ENCODE data around the gene CDC42EP4.

Gene CDC42EP4

DNA sequence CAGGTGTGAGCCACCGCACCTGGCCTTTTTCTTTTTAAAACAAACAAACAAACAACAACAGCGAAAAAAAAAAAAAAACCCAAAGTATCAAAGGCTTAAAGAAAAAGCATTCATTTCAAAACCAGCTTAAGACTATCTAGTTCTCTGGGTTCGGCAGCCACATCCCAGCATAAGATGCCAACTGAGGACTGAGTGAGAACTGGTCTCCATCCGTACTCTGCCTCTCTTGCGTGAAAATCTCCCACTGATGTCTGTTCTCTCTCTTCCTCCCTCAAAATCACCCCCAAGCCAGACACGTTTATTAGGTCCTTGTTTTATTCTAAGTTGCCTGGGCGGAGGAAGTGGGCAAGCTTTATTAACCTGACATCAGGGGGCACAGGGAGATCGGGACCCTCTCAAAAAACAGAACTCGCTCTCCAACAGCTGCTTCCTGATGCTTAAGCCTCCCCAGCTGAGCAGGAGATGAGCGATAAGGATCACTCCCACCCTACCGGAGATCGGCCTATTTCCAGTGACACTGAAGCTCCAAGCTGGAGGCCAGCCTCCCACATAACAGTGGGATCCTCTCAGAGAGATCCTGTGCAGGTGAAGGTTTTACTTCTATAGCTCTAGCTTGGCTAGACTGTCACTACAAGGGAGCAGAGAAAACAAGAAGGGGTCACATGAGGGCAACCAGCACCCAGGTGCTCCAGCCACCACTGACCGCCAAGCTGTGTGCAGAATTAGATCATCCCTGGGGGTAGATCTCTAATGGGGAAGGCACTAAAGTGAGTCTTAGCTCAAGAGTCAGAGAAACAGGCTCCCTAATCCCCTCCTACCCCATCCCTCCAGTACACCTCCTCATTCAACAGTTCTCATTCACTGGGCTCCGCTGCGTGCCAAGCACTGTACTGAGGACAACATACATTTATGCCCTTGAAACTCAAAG, 13.6 kb downstream of the CDC42EP4 start:
- no peak for DNase-seq (ENCODE audit: low read depth)
- H3K4me3 ChIP-seq (ENCODE audit: low read length): no peak overlapping the region
- no peak for TF ChIP-seq CTCF (conservative IDR thresholded peaks at IDR 0.05; ENCODE audit: low read depth, low read length)

DNA sequence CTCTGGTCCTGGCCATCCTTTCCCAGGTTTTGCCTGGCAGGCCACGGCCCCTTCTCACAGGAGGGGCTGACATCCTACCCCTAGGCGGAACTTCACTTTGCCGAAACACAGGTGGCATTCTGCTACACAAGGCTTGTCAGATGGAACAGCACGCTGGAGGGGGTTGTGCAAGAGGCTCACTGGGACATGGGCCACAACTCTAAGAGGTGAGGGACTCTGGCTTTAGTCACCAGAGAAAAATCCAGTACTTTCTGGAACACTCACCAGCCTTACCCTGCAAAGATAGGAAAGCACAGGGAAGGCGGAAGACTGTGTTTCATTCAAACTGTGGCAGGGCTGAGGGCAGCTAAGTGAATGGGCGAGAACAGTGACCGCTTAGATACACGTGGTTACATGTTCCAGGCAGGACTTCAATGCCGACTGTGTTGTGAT, 18.3 kb downstream of the CDC42EP4 start:
- no peak for DNase-seq (ENCODE audit: low read depth)
- TF ChIP-seq CTCF (conservative IDR thresholded peaks at IDR 0.05; ENCODE audit: low read depth, low read length): no peak
- H3K4me3 ChIP-seq (ENCODE audit: low read length): no peak overlapping the region

- DNase-seq (ENCODE audit: low read depth): no peak
- H3K4me3 ChIP-seq (ENCODE audit: low read length): no peak overlapping the region
- TF ChIP-seq CTCF (conservative IDR thresholded peaks at IDR 0.05; ENCODE audit: low read depth, low read length): no peak
Measured at GRCh38 chr17:73293031-73293430, 18.8 kb downstream of the CDC42EP4 start.

DNA sequence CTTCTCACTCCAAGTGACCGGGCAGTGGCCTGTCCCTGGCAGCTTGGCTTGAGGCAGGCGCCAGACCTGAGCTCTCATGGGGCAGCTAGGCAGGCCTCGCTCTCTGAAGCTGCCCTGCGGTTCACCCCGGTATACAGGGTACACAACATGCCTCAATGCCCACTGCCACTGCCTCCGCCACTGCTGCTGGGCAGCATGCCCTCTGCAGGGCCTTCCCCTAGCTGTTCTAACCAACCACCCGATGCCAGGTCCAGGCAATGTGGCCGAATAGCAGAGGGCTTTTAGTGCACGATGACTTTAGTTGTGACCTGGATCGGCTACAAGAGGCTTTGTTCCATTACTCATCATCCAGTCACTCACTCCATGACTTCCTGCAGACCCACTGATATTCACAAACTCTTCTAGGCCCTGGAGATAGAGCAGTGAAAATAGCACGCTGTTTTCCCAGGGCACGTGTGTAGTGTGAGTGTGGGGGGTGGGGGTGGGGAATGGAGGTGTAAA, 19.7 kb downstream of the CDC42EP4 start:
- no peak for TF ChIP-seq CTCF (conservative IDR thresholded peaks at IDR 0.05; ENCODE audit: low read depth, low read length)
- no peak overlapping the region for H3K4me3 ChIP-seq (ENCODE audit: low read length)
- DNase-seq (ENCODE audit: low read depth): no peak

DNA sequence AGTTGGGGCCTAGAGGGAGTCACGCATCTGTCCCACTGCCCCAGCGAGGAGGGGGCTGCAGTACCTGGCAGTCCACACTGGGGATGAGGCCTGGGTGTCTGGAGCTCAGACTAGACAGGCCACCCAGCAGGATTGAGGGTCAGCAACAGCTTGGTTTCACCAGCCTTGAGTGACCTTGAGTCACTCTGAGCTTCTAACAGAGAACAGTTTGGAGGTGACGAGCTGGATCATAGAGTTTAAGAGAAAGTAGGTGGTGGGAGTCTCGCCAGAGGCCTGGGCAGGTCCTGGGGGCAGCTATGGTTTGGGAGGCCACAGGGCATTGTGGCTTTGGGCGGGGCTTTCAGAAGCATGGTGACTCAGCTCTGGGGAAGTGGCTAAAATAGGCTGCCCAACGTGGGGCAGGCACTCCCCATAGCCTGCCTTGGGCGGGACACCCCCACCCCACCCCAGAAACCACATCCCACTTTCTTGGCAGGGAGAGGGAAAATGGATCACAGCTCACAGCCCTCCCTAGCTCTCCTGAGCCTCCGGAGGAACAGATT, 20.5 kb downstream of the CDC42EP4 start:
- no peak overlapping the region for H3K4me3 ChIP-seq (ENCODE audit: low read length)
- no peak for DNase-seq (ENCODE audit: low read depth)
- TF ChIP-seq CTCF (conservative IDR thresholded peaks at IDR 0.05; ENCODE audit: low read depth, low read length): no peak

- TF ChIP-seq CTCF (conservative IDR thresholded peaks at IDR 0.05; ENCODE audit: low read depth, low read length): no peak
- no peak for DNase-seq (ENCODE audit: low read depth)
- no peak overlapping the region for H3K4me3 ChIP-seq (ENCODE audit: low read length)
Measured at GRCh38 chr17:73290399-73291259, 21.2 kb downstream of the CDC42EP4 start.

All from retinal pigment epithelial cell (primary cell).